Caco-2 (cell line): ENCODE results near the gene RAB7B. TPM values are rescaled to one million over a fixed set of nuclear protein-coding genes. Genes with fewer than 3 reads are reported as not detected.

ENCODE experiments used
- BruUV-seq: library from RNA; stranded (reverse); fragments of 400-500 nt; replicated peaks from 2 replicates; lab custom pipeline; 2021; lab: Mats Ljungman, UMichigan
- CTCF ChIA-PET: fragments of 300-600 bp; sonication (Branson Sonifier 250); formaldehyde crosslinking; loops from one replicate; lab custom pipeline; 2022; ENCODE audit warnings: antibody characterized with exemption; lab: Charles Lee
- POLR2A ChIA-PET: fragments of 300-600 bp; sonication (Branson Sonifier 250); formaldehyde crosslinking; loops from one replicate; lab custom pipeline; 2022; ENCODE audit warnings: antibody characterized with exemption; lab: Charles Lee
- DNase-seq, 2 experiments: peaks; one replicate each; pipeline versions ENCODE4 v3.0.0 to v3.0.0-alpha.2; 2020 to 2022
- H3K27me3 ChIP-seq: replicated peaks from 2 replicates; pipeline ENCODE4 v1.6.0; 2011; ENCODE audit warnings: low read length; ENCODE audit not compliant: control insufficient read depth, insufficient read depth
- H3K36me3 ChIP-seq: 2 replicates; pipeline ENCODE4 v1.5.1; 2011; ENCODE audit warnings: low read length; ENCODE audit not compliant: control insufficient read depth, insufficient read depth
- H3K4me1 ChIP-seq: fragments of 250-450 bp; sonication (Bioruptor Pico); 2 replicates; pipeline ENCODE4 v1.5.1; 2020; ENCODE audit warnings: mild to moderate bottlenecking
- H3K4me3 ChIP-seq: 2 replicates; pipeline ENCODE4 v1.5.1; 2011; ENCODE audit warnings: low read depth, mild to moderate bottlenecking, control low read depth, low read length
- H3K9me3 ChIP-seq: fragments of 250-450 bp; sonication (Bioruptor Pico); 2 replicates; pipeline ENCODE4 v1.5.1; 2020; ENCODE audit warnings: mild to moderate bottlenecking, moderate library complexity
- H3K27ac Mint-ChIP-seq: one replicate; pipeline ENCODE4 v1.8.0; 2022; ENCODE audit warnings: mixed read lengths; ENCODE audit not compliant: unreplicated experiment
- H3K27me3 Mint-ChIP-seq: one replicate; pipeline ENCODE4 v1.8.0; 2022; ENCODE audit warnings: mixed read lengths; ENCODE audit not compliant: insufficient read depth, unreplicated experiment
- H3K36me3 Mint-ChIP-seq: one replicate; pipeline ENCODE4 v1.8.0; 2022; ENCODE audit warnings: mild to moderate bottlenecking, mixed read lengths; ENCODE audit not compliant: insufficient read depth, unreplicated experiment
- H3K4me1 Mint-ChIP-seq: one replicate; pipeline ENCODE4 v1.8.0; 2022; ENCODE audit warnings: low read depth, mixed read lengths; ENCODE audit not compliant: unreplicated experiment
- H3K4me3 Mint-ChIP-seq: one replicate; pipeline ENCODE4 v1.8.0; 2022; ENCODE audit warnings: mild to moderate bottlenecking, moderate library complexity, mixed read lengths; ENCODE audit not compliant: unreplicated experiment
- H3K9me3 Mint-ChIP-seq: one replicate; pipeline ENCODE4 v1.8.0; 2022; ENCODE audit warnings: mixed read lengths; ENCODE audit not compliant: unreplicated experiment
- intact Hi-C: fragments of 100-400 bp; cut with micrococcal nuclease; formaldehyde crosslinking; loops from one replicate; pipeline ENCODE4 v1.10.0; 2022; ENCODE audit not compliant: unreplicated experiment
- total RNA-seq: library from RNA; stranded (reverse); gene quantifications from 2 replicates; pipeline ENCODE4 v1.2.3, GENCODE V29; 2022
- TF ChIP-seq, protein P1 (sequence below), 2 experiments: fragments of 200-600 bp in 1 of 2; IDR thresholded peaks; 1 replicate in 1 of 2; 2 replicates in 1 of 2; pipeline versions ENCODE4 v1.5.1 to v1.8.0; 2011 to 2022; ENCODE audit warnings: antibody characterized with exemption in 1 of 2, control low read depth in 1 of 2, inconsistent platforms in 1 of 2, low read depth in 1 of 2, low read length in 1 of 2, mild to moderate bottlenecking in 1 of 2, moderate library complexity in 1 of 2; ENCODE audit not compliant: insufficient read depth in 1 of 2, severe bottlenecking in 1 of 2, unreplicated experiment in 1 of 2

Gene RAB7B
- total RNA-seq, 1 experiment from 2014 or later = not detected

DNA sequence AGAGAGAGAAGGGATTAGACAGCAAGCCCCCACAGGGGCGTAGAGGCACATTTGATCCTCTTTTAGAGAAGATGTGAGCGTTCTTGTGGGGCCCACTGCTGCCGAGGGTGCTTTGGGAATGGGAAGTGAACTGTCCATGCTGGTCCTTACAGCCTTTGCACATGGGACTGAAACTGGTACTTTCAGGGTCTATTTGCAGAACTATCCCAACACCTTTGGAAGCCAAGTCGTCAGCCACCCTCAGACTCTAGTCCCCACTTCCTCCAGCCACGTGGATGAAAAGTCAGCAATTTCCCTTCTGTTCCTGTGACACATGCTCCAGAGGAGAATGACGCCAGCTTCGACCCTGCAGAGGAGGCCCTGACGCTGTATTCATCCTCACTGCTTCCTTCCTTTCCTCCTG is 2.6 kb upstream of the RAB7B start:
- no peaks in the 10 kb centered on the region for H3K9me3 ChIP-seq
- intact Hi-C loops = no loop called here
- no peaks in the 10 kb centered on the region for H3K36me3 Mint-ChIP-seq
- peaks cover 4% of the 10 kb centered on the region for H3K4me1 Mint-ChIP-seq
- no peak overlapping the region for H3K4me3 ChIP-seq
- TF ChIP-seq, protein P1, sequence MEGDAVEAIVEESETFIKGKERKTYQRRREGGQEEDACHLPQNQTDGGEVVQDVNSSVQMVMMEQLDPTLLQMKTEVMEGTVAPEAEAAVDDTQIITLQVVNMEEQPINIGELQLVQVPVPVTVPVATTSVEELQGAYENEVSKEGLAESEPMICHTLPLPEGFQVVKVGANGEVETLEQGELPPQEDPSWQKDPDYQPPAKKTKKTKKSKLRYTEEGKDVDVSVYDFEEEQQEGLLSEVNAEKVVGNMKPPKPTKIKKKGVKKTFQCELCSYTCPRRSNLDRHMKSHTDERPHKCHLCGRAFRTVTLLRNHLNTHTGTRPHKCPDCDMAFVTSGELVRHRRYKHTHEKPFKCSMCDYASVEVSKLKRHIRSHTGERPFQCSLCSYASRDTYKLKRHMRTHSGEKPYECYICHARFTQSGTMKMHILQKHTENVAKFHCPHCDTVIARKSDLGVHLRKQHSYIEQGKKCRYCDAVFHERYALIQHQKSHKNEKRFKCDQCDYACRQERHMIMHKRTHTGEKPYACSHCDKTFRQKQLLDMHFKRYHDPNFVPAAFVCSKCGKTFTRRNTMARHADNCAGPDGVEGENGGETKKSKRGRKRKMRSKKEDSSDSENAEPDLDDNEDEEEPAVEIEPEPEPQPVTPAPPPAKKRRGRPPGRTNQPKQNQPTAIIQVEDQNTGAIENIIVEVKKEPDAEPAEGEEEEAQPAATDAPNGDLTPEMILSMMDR (IDR thresholded peaks at IDR 0.05; ENCODE audit: insufficient read depth in 1 of 2, low read depth in 1 of 2, low read length in 1 of 2, severe bottlenecking in 1 of 2, unreplicated experiment in 1 of 2) = no peak
- no peak overlapping the region for H3K4me3 Mint-ChIP-seq
- H3K36me3 ChIP-seq = no peaks in the 10 kb centered on the region
- H3K27ac Mint-ChIP-seq = no peak overlapping the region
- no TSS peak for BruUV-seq
- H3K9me3 Mint-ChIP-seq = peaks cover 13% of the 10 kb centered on the region
- DNase-seq = no peak
- no peaks in the 10 kb centered on the region for H3K27me3 Mint-ChIP-seq
- CTCF ChIA-PET = interaction anchor here (0.6 kb wide), 1 partner anchor 62 kb away, joined by 3 read pairs; no protein-coding TSS in a partner anchor
- no peaks in the 10 kb centered on the region for H3K27me3 ChIP-seq
- no peaks in the 10 kb centered on the region for H3K4me1 ChIP-seq
- POLR2A ChIA-PET = no interaction called here

DNA sequence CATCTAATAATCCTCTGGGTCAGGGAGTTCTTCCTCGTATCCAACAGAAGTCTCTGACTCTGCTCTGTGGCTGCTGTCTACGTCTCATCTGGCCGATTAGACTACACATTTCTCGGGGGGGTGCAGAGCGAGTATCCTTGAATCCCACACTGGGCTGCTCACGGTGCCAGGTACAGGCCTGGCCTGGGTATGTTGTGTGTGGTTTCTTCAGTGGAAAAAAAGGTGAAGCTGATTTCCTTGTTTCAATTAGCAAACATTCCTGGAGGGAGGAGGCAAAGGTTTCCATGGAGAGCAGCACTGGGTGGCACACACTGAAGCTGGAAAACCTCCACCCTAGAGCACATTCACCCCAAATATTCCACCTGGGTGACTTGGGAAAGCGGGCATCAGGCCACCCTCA is 2.0 kb upstream of the RAB7B start:
- no peaks in the 10 kb centered on the region for H3K36me3 ChIP-seq
- no peak overlapping the region for H3K4me3 ChIP-seq
- Mint-ChIP-seq H3K27me3 (no peaks in the 10 kb centered on the region), H3K4me1 (peaks cover 4% of the 10 kb centered on the region), H3K36me3 (no peaks in the 10 kb centered on the region), H3K27ac (no peak overlapping the region), H3K4me3 (no peak overlapping the region), H3K9me3 (peaks cover 13% of the 10 kb centered on the region)
- no peaks in the 10 kb centered on the region for H3K27me3 ChIP-seq
- no TSS peak for BruUV-seq
- no peaks in the 10 kb centered on the region for H3K4me1 ChIP-seq
- intact Hi-C loops = no loop called here
- POLR2A ChIA-PET = no interaction called here
- no peaks in the 10 kb centered on the region for H3K9me3 ChIP-seq
- TF ChIP-seq, protein P1 (IDR thresholded peaks at IDR 0.05; ENCODE audit: insufficient read depth in 1 of 2, low read depth in 1 of 2, low read length in 1 of 2, severe bottlenecking in 1 of 2, unreplicated experiment in 1 of 2) = no peak
- CTCF ChIA-PET = no interaction called here
- no peak for DNase-seq

DNA sequence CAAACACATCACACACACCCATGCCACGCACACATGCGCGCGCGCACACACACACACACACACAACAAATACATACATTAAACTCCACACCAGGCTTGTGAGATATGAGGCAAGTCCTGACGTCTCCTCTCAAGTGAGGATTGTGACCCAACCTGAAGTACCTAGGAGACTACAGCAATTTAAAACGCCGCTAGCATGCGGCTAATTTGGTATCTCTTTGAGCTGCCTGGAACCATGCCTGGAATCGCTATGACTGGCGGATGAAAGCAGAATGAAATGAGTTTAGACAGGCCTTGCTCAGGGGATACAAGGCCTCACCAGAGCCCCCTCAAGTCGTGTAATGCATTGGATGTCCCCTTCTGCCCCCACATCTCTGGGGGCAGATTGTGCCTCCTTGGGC is 1.6 kb upstream of the RAB7B start:
- CTCF ChIA-PET = no interaction called here

More for the DNA sequence above, 1.6 kb upstream of the RAB7B start:
- DNase-seq = no peak
- intact Hi-C loops = no loop called here
- H3K4me1 ChIP-seq = no peaks in the 10 kb centered on the region
- H3K36me3 ChIP-seq = no peaks in the 10 kb centered on the region
- BruUV-seq = no TSS peak
- peaks cover 13% of the 10 kb centered on the region for H3K9me3 Mint-ChIP-seq
- H3K4me3 Mint-ChIP-seq = no peak overlapping the region
- no peaks in the 10 kb centered on the region for H3K27me3 ChIP-seq
- H3K9me3 ChIP-seq = no peaks in the 10 kb centered on the region
- TF ChIP-seq, protein P1 (IDR thresholded peaks at IDR 0.05; ENCODE audit: insufficient read depth in 1 of 2, low read depth in 1 of 2, low read length in 1 of 2, severe bottlenecking in 1 of 2, unreplicated experiment in 1 of 2) = no peak
- POLR2A ChIA-PET = no interaction called here
- peaks cover 4% of the 10 kb centered on the region for H3K4me1 Mint-ChIP-seq
- H3K27ac Mint-ChIP-seq = no peak overlapping the region
- H3K4me3 ChIP-seq = no peak overlapping the region
- no peaks in the 10 kb centered on the region for H3K27me3 Mint-ChIP-seq
- no peaks in the 10 kb centered on the region for H3K36me3 Mint-ChIP-seq
